B cell (primary cell): Measurements from ENCODE around the gene EMP3. TPM values are rescaled to one million over a fixed set of nuclear protein-coding genes. Genes with fewer than 3 reads are reported as not detected.

Source experiments
- ATAC-seq: fragments of 200-7000 bp; cut with Tn5 transposase; one replicate; pipeline ENCODE4 v1.10.0; 2021; ENCODE audit warnings: low read depth, mild to moderate bottlenecking, moderate number of reproducible peaks, moderate library complexity
- CTCF ChIA-PET: fragments of 350-600 bp; sonication (Branson Sonifier 250); formaldehyde crosslinking; loops from one replicate; lab custom pipeline; 2021; ENCODE audit warnings: antibody characterized with exemption, inconsistent platforms; lab: Charles Lee
- POLR2A ChIA-PET: fragments of 350-600 bp; sonication (Branson Sonifier 250); formaldehyde crosslinking; loops from one replicate; lab custom pipeline; 2021; ENCODE audit warnings: antibody characterized with exemption; lab: Charles Lee
- DNase-seq: peaks from one replicate; pipeline ENCODE4 v3.0.0; 2013
- H2AFZ ChIP-seq: 2 replicates; pipeline ENCODE4 v1.6.1; 2012; ENCODE audit warnings: mild to moderate bottlenecking, low read depth, low read length; ENCODE audit not compliant: insufficient read depth, poor library complexity, severe bottlenecking
- H3K27ac ChIP-seq, 2 donors: 1 replicate in 1 of 2; 2 replicates in 1 of 2; pipeline ENCODE4 v1.5.1; 2012 to 2013; ENCODE audit warnings: low read length in 2 of 2, mild to moderate bottlenecking in 2 of 2, moderate library complexity in 1 of 2
- H3K27me3 ChIP-seq, 4 experiments: fragments of 200-600 bp in 1 of 4; sonication (generic) in 1 of 4; replicated peaks in 1 of 4; 1 replicate in 2 of 4; 2 replicates in 2 of 4; pipeline versions ENCODE4 v1.6.1 to v1.7.0; 2013 to 2016; ENCODE audit warnings: low read length in 3 of 4, mild to moderate bottlenecking in 2 of 4, mixed read lengths in 1 of 4, moderate library complexity in 1 of 4; ENCODE audit not compliant: insufficient read depth in 4 of 4, control insufficient read depth in 3 of 4; ENCODE audit errors: control extremely low read depth in 1 of 4
- H3K36me3 ChIP-seq, 2 experiments: replicated peaks in 1 of 2; 1 replicate in 1 of 2; 2 replicates in 1 of 2; pipeline versions ENCODE4 v1.6.1 to v1.7.1; 2013; ENCODE audit warnings: low read length in 1 of 2; ENCODE audit not compliant: insufficient read depth in 2 of 2, control insufficient read depth in 1 of 2; ENCODE audit errors: control extremely low read depth in 1 of 2, extremely low read depth in 1 of 2
- H3K4me1 ChIP-seq, 2 donors: fragments of 200-600 bp in 1 of 2; sonication (generic) in 1 of 2; 1 replicate in 1 of 2; 2 replicates in 1 of 2; pipeline versions ENCODE4 v1.5.1 to v1.6.1; 2013 to 2017; ENCODE audit warnings: low read length in 2 of 2; ENCODE audit not compliant: control insufficient read depth in 2 of 2, insufficient read depth in 2 of 2
- H3K4me2 ChIP-seq: replicated peaks from 2 replicates; pipeline ENCODE3; 2012; ENCODE audit warnings: mild to moderate bottlenecking, low read depth, low read length; ENCODE audit not compliant: poor library complexity, severe bottlenecking
- H3K4me3 ChIP-seq, 5 experiments: fragments of 200-600 bp in 1 of 5; sonication (generic) in 1 of 5; 1 replicate in 3 of 5; 2 replicates in 2 of 5; pipeline versions ENCODE4 v1.5.1 to v1.7.0; 2011 to 2016; ENCODE audit warnings: low read length in 4 of 5, mild to moderate bottlenecking in 4 of 5, low read depth in 2 of 5, control low read depth in 1 of 5, moderate library complexity in 1 of 5; ENCODE audit not compliant: insufficient read depth in 1 of 5; ENCODE audit errors: control extremely low read depth in 1 of 5, extremely low read depth in 1 of 5
- H3K79me2 ChIP-seq: fragments of 200-600 bp; sonication (generic); one replicate; pipeline ENCODE4 v1.6.0; 2016; ENCODE audit warnings: low read length; ENCODE audit not compliant: control insufficient read depth, insufficient read depth
- H3K9ac ChIP-seq: fragments of 200-600 bp; sonication (generic); 2 replicates; pipeline ENCODE4 v1.6.1; 2017; ENCODE audit warnings: mild to moderate bottlenecking, low read length, moderate library complexity
- H3K9me3 ChIP-seq, 3 donors: one replicate each; pipeline versions ENCODE4 v1.6.1 to v1.7.1; 2013; ENCODE audit warnings: low read length in 2 of 3; ENCODE audit not compliant: control insufficient read depth in 2 of 3, insufficient read depth in 1 of 3; ENCODE audit errors: control extremely low read depth in 1 of 3
- H4K20me1 ChIP-seq: 2 replicates; pipeline ENCODE4 v1.6.0; 2012; ENCODE audit warnings: mild to moderate bottlenecking, low read length; ENCODE audit not compliant: insufficient read depth, control insufficient read depth, poor library complexity, severe bottlenecking
- H3K27ac Mint-ChIP-seq: one replicate; pipeline ENCODE4 v1.8.0; 2021; ENCODE audit warnings: mixed read lengths
- H3K27me3 Mint-ChIP-seq: one replicate; pipeline ENCODE4 v1.8.0; 2021; ENCODE audit warnings: mixed read lengths
- H3K4me1 Mint-ChIP-seq: one replicate; pipeline ENCODE4 v1.8.0; 2021; ENCODE audit warnings: mixed read lengths
- H3K4me3 Mint-ChIP-seq: one replicate; pipeline ENCODE4 v1.8.0; 2021; ENCODE audit warnings: mixed read lengths
- H3K9me3 Mint-ChIP-seq: one replicate; pipeline ENCODE4 v1.8.0; 2022; ENCODE audit warnings: mixed read lengths; ENCODE audit not compliant: insufficient read depth
- CTCF ChIP-seq: fragments of 200-600 bp; IDR thresholded peaks from one replicate; pipeline ENCODE4 v1.8.0; 2022; ENCODE audit warnings: antibody characterized with exemption, mild to moderate bottlenecking
- EZH2 ChIP-seq: IDR thresholded peaks from 2 replicates; pipeline ENCODE4 v1.6.1; 2012; ENCODE audit warnings: borderline replicate concordance, low read depth, mild to moderate bottlenecking, moderate library complexity, low read length; ENCODE audit not compliant: insufficient read depth, poor library complexity, severe bottlenecking
- WGBS: methylation state at CpG from one replicate; pipeline ENCODE4 v1.1.5; 2013; ENCODE audit warnings: missing lambda C conversion rate; ENCODE audit not compliant: insufficient coverage; 5-methylcytosine and 5-hydroxymethylcytosine counted together
- intact Hi-C: fragments of 100-400 bp; cut with micrococcal nuclease; formaldehyde crosslinking; loops from one replicate; pipeline ENCODE4 v1.10.0; 2022
- polyA plus RNA-seq: library from polyadenylated mRNA; depleted of rRNA; stranded (reverse); fragments of >200 nt; gene quantifications from 2 replicates; pipeline ENCODE4 v1.2.3, GENCODE V29; 2012
- total RNA-seq, 2 donors: library from RNA; stranded (reverse); fragments of 120-200 nt in 1 of 2; gene quantifications; 1 replicate in 1 of 2; 2 replicates in 1 of 2; pipeline versions ENCODE4 v1.2.3 to v1.2.4, GENCODE V29; 2013 to 2022

EMP3 gene
- total and polyA plus RNA-seq, 2 donors (not counting 1 experiment from before 2014, with no cell fraction given): 326 to 595 TPM

- Histone ChIP-seq H3K9me3 (no peaks in the 10 kb centered on the region), H3K4me3 (no peak overlapping the region), H2AFZ (no peak overlapping the region), H3K4me1 (peaks cover 0 to 5% of the 10 kb centered on the region in 2 donors), H3K27me3 (no peaks in the 10 kb centered on the region), H3K27ac (no peak overlapping the region), H3K79me2 (peaks cover 4% of the 10 kb centered on the region), H3K9ac (no peak overlapping the region), H3K36me3 (no peaks in the 10 kb centered on the region), H4K20me1 (no peaks in the 10 kb centered on the region), H3K4me2 (no peak overlapping the region)
- intact Hi-C loops: no loop called here
- Mint-ChIP-seq H3K27ac (no peak overlapping the region), H3K4me3 (no peak overlapping the region), H3K9me3 (no peaks in the 10 kb centered on the region), H3K27me3 (no peaks in the 10 kb centered on the region), H3K4me1 (peaks cover 3% of the 10 kb centered on the region)
- ATAC-seq (no peak), DNase-seq (no peak)
- ChIA-PET CTCF (interaction anchor here (0.8 kb wide), 1 partner anchor 229 kb away, joined by 3 read pairs; no protein-coding TSS in a partner anchor), POLR2A (no interaction called here)
- TF ChIP-seq CTCF (no peak), EZH2 (no peak)
- 98% methylated on average over 12 of the region's 12 CpGs for WGBS
Measured at GRCh38 chr19:48355365-48355954, 30.1 kb downstream of the EMP3 start.

GRCh38 chr19:48359123-48359522 is 33.8 kb downstream of the EMP3 start:
- H3K4me3 ChIP-seq: no peak overlapping the region
- ATAC-seq (no peak), DNase-seq (no peak)
- intact Hi-C loops: no loop called here
- no peak overlapping the region for H3K9ac ChIP-seq
- H3K36me3 ChIP-seq: peaks cover 0 to 3% of the 10 kb centered on the region in 2 experiments
- Mint-ChIP-seq H3K4me1 (peaks cover 7% of the 10 kb centered on the region), H3K4me3 (no peak overlapping the region), H3K27me3 (no peaks in the 10 kb centered on the region), H3K9me3 (no peaks in the 10 kb centered on the region), H3K27ac (no peak overlapping the region)
- CTCF ChIA-PET: no interaction called here
- 100% methylated on average over 5 of the region's 5 CpGs for WGBS
- peaks cover 0 to 12% of the 10 kb centered on the region in 2 donors for H3K4me1 ChIP-seq
- H3K79me2 ChIP-seq: no peaks in the 10 kb centered on the region
- POLR2A ChIA-PET: interaction anchor here (0.5 to 0.7 kb wide), 2 partner anchors 25 to 1529 kb away, joined by 3 to 4 read pairs; no protein-coding TSS in a partner anchor
- H2AFZ ChIP-seq: no peak overlapping the region
- no peak overlapping the region for H3K4me2 ChIP-seq
- no peaks in the 10 kb centered on the region for H3K27me3 ChIP-seq
- TF ChIP-seq EZH2 (no peak), CTCF (no peak)
- no peak overlapping the region for H3K27ac ChIP-seq
- no peaks in the 10 kb centered on the region for H4K20me1 ChIP-seq
- no peaks in the 10 kb centered on the region for H3K9me3 ChIP-seq
